HUDEP-2 (cell line): ENCODE measurements around the gene LDAF1.
"Not testable (repeated sequence)": the region's sequence is repeated elsewhere in the genome, so short reads cannot be mapped to it uniquely, and the experiment has no call there.

Source experiments
- DNase-seq, 76 experiments: peaks; one replicate each; lab custom pipeline; 2025; ENCODE audit not compliant: unreplicated experiment in 76 of 76; lab: John Stamatoyannopoulos, UW

Gene LDAF1

GRCh38 chr16:21158208-21159110 lies at the start of gene LDAF1:
Gene LDAF1, plus strand, starts transcription at chr16:21158674. Its CDS starts 2,509 bp downstream, at chr16:21161183.
- DNase-seq: peak in 67 of 76 experiments; percentile 10 to 83 (median 58)

GRCh38 chr16:21115551-21115950 lies 42.9 kb upstream of the LDAF1 start:
- not testable (repeated sequence) for DNase-seq

GRCh38 chr16:21116148-21116693 lies 42.3 kb upstream of the LDAF1 start:
- no peak for DNase-seq

- no peak for DNase-seq
These were observed 40.9 kb upstream of the LDAF1 start for GRCh38 chr16:21117567-21117966.

GRCh38 chr16:21120976-21121520 lies 37.4 kb upstream of the LDAF1 start:
- DNase-seq: no peak

- DNase-seq: no peak
These were observed 33.3 kb upstream of the LDAF1 start for GRCh38 chr16:21125191-21125590.

GRCh38 chr16:21126518-21126917 lies 32.0 kb upstream of the LDAF1 start:
- no peak for DNase-seq

- DNase-seq: no peak
These were observed 29.5 kb upstream of the LDAF1 start for GRCh38 chr16:21128991-21129390.

- DNase-seq: no peak
These were observed 27.7 kb upstream of the LDAF1 start for GRCh38 chr16:21130811-21131210.

- DNase-seq: no peak
These were observed 24.4 kb upstream of the LDAF1 start for GRCh38 chr16:21134053-21134452.

GRCh38 chr16:21145738-21146137 lies 12.7 kb upstream of the LDAF1 start:
- no peak for DNase-seq

GRCh38 chr16:21150375-21151001 lies 8.0 kb upstream of the LDAF1 start, which contains the start of gene DNAH3:
Gene DNAH3, minus strand, starts transcription at chr16:21150846. Its CDS starts 527 bp downstream, at chr16:21150319.
- peak in 8 of 76 experiments; percentile 3 to 30 (median 15) for DNase-seq

GRCh38 chr16:21152160-21153030 lies 6.1 kb upstream of the LDAF1 start:
- DNase-seq: not testable (repeated sequence)

GRCh38 chr16:21153124-21153729 lies 5.2 kb upstream of the LDAF1 start:
- DNase-seq: not testable (repeated sequence)

- not testable (repeated sequence) for DNase-seq
These were observed 2.5 kb upstream of the LDAF1 start for GRCh38 chr16:21156011-21156410.

- DNase-seq: peak in 14 of 76 experiments; percentile 2 to 35 (median 9)
These were observed 1.6 kb upstream of the LDAF1 start for GRCh38 chr16:21156767-21157467.

GRCh38 chr16:21157632-21158031 lies 842 bp upstream of the LDAF1 start:
- no peak for DNase-seq

GRCh38 chr16:21159281-21159951 lies 942 bp downstream of the LDAF1 start:
- peak in 5 of 76 experiments; percentile 3 to 30 (median 10) for DNase-seq

GRCh38 chr16:21160276-21160675 lies 1.8 kb downstream of the LDAF1 start:
- no peak for DNase-seq
